Smooth muscle cell of the brain vasculature (primary cell): ENCODE measurements around the gene YARS2.
"Not testable (repeated sequence)": the region's sequence is repeated elsewhere in the genome, so short reads cannot be mapped to it uniquely, and the experiment has no call there.

Experiments used
- DNase-seq: peaks from one replicate; pipeline ENCODE4 v3.0.0-alpha.2; 2012; ENCODE audit warnings: low read depth, low spot score

YARS2 gene

GRCh38 chr12:32753605-32754004, 2.1 kb downstream of the YARS2 start:
- no peak for DNase-seq

DNA sequence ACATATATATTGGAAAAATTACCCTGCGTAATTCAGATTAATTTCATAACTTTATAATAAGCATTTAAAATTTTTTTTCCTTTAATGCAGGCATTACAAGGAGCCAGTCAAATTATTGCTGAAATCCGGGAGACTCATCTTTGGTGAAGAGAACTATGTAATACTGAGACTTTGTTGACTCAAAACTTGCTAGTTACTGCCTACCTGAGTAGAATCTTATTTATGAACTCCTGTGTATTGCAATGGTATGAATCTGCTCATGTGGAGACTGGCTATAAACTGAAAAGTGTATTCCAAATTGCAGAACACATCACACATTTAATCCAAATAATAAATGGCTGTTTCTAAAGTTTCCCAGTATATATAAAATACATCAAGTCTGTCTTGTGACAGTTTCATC, 12.4 kb downstream of the YARS2 start:
- no peak for DNase-seq

GRCh38 chr12:32742133-32742532, 13.6 kb downstream of the YARS2 start:
- no peak for DNase-seq

GRCh38 chr12:32739279-32739678, 16.4 kb downstream of the YARS2 start:
- no peak for DNase-seq

DNA sequence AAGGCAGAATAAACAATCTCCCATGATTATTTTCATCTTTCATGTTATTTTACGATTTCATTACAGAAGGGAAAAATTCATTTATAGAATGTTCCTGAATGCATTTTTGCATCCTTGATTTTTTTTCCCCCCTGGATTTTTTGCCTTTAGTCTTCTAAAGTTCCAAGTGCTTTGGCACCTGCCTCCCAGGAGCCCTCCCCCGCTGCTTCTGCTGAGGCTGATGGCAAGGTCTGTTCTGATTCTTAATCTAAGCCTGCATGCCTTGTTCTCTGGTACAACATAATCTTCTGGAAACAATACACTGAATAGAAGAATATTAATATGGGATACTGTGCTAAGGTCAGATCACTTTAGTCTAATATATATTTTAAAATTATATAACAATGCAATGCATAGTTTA, 18.0 kb downstream of the YARS2 start:
- no peak for DNase-seq

DNA sequence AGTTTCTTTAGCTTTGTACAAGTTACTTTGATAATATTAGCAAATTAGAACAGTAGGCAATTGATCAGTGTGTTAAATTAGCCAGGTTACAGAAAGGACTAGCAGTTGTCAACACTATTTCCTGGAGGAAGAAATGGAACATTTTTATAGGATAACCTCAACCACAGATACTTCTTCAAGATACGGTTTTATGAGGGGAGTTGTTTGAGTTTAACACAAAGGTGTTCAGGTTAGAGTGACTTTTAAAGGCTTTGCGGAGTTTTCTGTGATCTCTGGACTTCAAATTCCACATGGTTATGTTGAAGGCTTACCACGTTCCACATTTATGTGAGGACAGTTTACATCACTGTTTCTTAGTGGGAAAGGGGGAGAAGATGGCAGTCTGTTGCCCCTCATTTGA, 19.3 kb downstream of the YARS2 start:
- DNase-seq, result no peak

DNA sequence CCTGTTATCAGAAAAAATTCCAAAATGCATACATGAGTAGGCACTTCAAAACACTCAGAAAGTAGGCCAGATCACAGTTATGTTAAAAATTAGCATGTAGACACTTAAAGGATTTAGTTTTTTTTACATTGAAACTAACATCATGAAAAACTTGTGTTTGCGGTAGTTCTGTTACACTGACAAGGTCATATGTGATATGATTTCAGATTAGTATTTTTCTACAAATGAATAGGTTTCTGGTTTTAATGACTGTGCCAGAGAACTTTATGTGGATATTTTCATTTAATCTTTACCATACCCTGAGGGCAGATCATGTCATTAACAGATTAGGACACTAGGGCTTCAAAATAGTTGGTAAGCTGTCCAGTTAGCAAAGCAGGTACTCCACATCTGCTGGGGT, 20.7 kb downstream of the YARS2 start:
- no peak for DNase-seq

DNA sequence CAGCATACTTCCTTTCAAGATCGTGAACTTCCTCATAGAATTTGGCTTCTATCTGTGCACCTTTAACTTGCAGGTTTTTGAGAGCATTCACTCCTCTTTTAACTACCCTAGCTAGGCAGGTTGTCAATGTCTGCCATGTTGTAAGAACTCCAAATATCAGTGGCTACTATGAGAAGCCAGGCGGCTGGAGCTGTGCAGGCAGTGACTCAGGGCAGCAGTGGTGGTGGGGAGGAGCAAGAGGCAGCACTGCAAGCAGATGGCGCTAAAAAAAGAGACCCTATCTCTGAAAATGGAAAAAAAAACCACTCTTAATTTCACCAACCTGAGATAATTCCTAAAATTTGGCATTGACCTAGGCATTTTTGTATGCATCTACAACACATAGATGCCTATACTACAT, 28.5 kb downstream of the YARS2 start:
- no peak for DNase-seq

- DNase-seq, result no peak
These were observed 29.4 kb downstream of the YARS2 start for GRCh38 chr12:32726286-32726685.

GRCh38 chr12:32725308-32725707, 30.4 kb downstream of the YARS2 start:
- not testable (repeated sequence) for DNase-seq

DNA sequence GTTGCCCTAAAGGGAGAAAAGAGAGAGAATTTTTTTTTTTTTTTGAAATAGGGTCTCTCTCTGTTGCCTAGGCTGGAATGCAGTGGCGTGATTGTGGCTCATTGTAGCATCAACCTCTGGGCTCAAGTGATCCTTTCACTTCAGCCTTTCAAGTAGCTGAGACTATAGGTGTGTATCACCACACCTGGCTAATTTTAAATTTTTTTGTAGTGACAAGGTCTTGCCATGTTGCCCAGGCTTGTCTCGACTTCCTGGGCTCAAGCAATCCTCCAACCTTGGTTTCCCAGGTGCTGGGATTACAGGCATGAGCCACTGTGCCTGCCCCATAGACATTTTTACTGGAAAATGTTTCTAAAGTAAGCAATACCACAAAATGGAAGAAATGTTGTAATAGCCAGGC, 36.8 kb downstream of the YARS2 start:
- DNase-seq, result no peak

GRCh38 chr12:32714772-32715171, 40.9 kb downstream of the YARS2 start:
- no peak for DNase-seq

- DNase-seq, result no peak
These were observed 46.8 kb downstream of the YARS2 start for GRCh38 chr12:32708926-32709325.

- DNase-seq, result no peak
These were observed 49.2 kb downstream of the YARS2 start for GRCh38 chr12:32706335-32707024.

DNA sequence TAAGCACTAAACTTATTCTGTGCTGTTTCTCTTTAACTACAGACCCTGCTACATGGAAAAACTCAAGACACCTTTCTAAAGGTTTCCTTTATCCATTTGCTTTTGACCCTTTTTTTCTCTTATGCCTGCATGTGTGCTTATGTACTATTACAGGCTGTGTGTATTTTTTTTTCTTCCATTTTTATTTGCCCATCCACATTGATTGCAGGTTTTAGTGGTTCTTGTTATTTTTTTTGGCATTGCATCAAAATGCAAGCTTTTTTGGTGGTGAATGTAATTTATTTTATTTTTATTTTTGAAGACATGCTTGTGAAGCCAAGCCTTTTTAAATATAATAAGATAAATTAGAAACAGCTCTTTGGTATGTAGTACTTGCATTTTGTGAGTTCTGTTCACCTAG, 49.9 kb downstream of the YARS2 start:
- DNase-seq, result no peak

DNA sequence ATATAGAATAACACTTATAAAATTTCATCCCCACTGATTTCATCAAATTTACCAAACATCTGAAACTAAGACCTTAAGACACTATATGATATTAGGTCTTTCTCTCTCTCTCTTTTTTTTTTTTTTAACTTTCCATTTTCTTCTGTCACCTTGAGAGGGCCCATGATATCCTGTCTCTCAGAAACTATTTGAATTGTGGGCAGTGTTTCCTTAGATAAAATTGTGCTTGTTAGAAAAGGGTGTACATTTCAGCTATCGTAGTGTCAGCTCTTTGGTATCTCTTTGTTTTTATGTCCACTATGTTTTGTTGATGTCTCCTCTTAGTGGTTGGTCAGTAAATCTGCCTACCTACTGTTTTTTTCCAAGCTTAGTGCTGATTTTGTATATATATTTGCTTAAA, 52.8 kb downstream of the YARS2 start:
- DNase-seq, result no peak

DNA sequence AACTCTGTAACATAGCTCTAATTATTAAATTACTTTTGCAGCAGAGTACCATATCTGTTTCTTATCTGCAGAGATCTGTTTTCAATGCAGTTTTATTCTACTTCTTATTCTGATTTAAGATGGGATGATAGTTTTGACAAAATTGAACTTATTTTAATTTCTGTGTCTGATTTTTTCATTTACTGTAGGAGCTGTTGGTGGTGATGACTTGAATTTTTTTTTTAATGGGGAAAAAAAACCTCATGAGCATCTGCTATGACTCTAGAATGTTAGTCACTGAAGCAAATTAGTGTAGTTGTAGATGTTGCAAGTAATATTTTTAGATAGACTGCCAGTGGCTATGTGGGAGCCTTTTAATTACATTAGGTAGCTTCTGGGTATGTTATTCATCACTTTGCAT, 53.2 kb downstream of the YARS2 start:
- DNase-seq, result no peak

DNA sequence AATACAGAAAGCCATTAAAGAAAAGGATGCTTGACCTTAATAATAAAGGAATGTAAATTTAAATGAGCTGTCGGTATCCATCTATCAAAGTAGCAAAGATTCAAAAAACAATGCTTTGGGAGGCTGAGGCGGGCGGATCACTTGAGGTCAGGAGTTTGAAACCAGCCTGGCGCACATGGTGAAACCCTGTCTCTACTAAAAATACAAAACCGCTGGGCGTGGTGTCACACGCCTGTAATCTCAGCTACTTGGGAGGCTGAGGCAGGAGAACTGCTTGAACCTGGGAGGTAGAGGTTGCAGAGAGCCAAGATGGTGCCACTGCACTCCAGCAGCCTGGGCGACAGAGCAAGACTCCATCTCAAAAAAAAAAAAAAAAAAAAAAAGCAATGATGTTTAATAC, 56.3 kb downstream of the YARS2 start:
- not testable (repeated sequence) for DNase-seq

- DNase-seq, result no peak
These were observed 57.4 kb downstream of the YARS2 start for GRCh38 chr12:32698285-32698684.

GRCh38 chr12:32697445-32697844, 58.3 kb downstream of the YARS2 start:
- no peak for DNase-seq
